Upper lobe of left lung (tissue), 4 donors: ENCODE measurements around the gene STMN1.

ENCODE experiments used
- CTCF ChIP-seq, 6 experiments: fragments of 450-650 bp in 4 of 6; fragments of 200-600 bp in 2 of 6; sonication (generic) in 2 of 6; IDR thresholded peaks; one replicate each; pipeline ENCODE4 v1.5.1; 2016 to 2019; ENCODE audit warnings: antibody characterized with exemption in 6 of 6
- EP300 ChIP-seq, 4 donors: sonication (generic); formaldehyde crosslinking; IDR thresholded peaks; one replicate each; pipeline ENCODE4 v1.5.1; 2017; ENCODE audit warnings: antibody characterized with exemption in 4 of 4, control low read depth in 2 of 4
- POLR2A ChIP-seq, 4 donors: fragments of 450-650 bp; IDR thresholded peaks; one replicate each; pipeline ENCODE4 v1.5.1; 2016 to 2017; ENCODE audit warnings: antibody characterized with exemption in 4 of 4, mild to moderate bottlenecking in 2 of 4

GRCh38 chr1:25858906-25859789 is 47.1 kb downstream of the STMN1 start, which contains the start of gene AUNIP:
- TF ChIP-seq POLR2A (IDR thresholded peaks at IDR 0.05), result peak in 3 of 4 donors; percentile 52 to 80 (median 56)
- no peak for TF ChIP-seq CTCF (IDR thresholded peaks at IDR 0.05)
- TF ChIP-seq EP300 (IDR thresholded peaks at IDR 0.05), result peak in 1 of 4 donors; percentile 7
